Keratinocyte (primary cell): Measurements from ENCODE around the gene EVC. TPM values are rescaled to one million over a fixed set of nuclear protein-coding genes. Genes with fewer than 3 reads are reported as not detected.

Experiments
- DNase-seq: peaks from one replicate; pipeline ENCODE4 v3.0.0-alpha.2; 2011; ENCODE audit warnings: low read depth, missing footprints, low spot score
- FAIRE-seq: peaks from 2 replicates; lab custom pipeline; 2011; peaks lifted over from hg19 to GRCh38; lab: Jason Lieb, UNC
- H2AFZ ChIP-seq: 2 replicates; pipeline ENCODE4 v1.6.0; 2012; ENCODE audit warnings: low read length, control low read depth, inconsistent platforms; ENCODE audit not compliant: control insufficient read depth
- H3K27ac ChIP-seq: 2 replicates; pipeline ENCODE4 v1.5.1; 2011; ENCODE audit warnings: low read length; ENCODE audit not compliant: control insufficient read depth, insufficient read depth
- H3K27me3 ChIP-seq: 3 replicates; pipeline ENCODE4 v1.6.0; 2011; ENCODE audit warnings: low read length; ENCODE audit not compliant: control insufficient read depth, insufficient read depth; ENCODE audit errors: extremely low read depth
- H3K36me3 ChIP-seq, 2 experiments: 2 replicates in 1 of 2; 3 replicates in 1 of 2; pipeline ENCODE4 v1.5.1; 2011; ENCODE audit warnings: low read length in 2 of 2, mild to moderate bottlenecking in 1 of 2; ENCODE audit not compliant: control insufficient read depth in 2 of 2, insufficient read depth in 2 of 2; ENCODE audit errors: extremely low read depth in 1 of 2
- H3K4me1 ChIP-seq: 3 replicates; pipeline ENCODE4 v1.5.1; 2011; ENCODE audit warnings: low read length; ENCODE audit not compliant: control insufficient read depth, insufficient read depth; ENCODE audit errors: extremely low read depth
- H3K4me2 ChIP-seq: 3 replicates; pipeline ENCODE4 v1.6.0; 2011; ENCODE audit warnings: low read depth, low read length; ENCODE audit not compliant: control insufficient read depth, insufficient read depth; ENCODE audit errors: extremely low read depth
- H3K4me3 ChIP-seq, 3 experiments: fragments of 200-600 bp in 1 of 3; sonication (generic) in 1 of 3; 2 replicates in 2 of 3; 3 replicates in 1 of 3; pipeline ENCODE4 v1.5.1; 2011 to 2016; ENCODE audit warnings: low read length in 3 of 3, mild to moderate bottlenecking in 3 of 3, control low read depth in 2 of 3, inconsistent platforms in 1 of 3, low read depth in 1 of 3, mixed read lengths in 1 of 3, mixed run types in 1 of 3, moderate library complexity in 1 of 3; ENCODE audit not compliant: control insufficient read depth in 2 of 3, insufficient read depth in 2 of 3; ENCODE audit errors: extremely low read depth in 1 of 3
- H3K79me2 ChIP-seq: 2 replicates; pipeline ENCODE4 v1.6.0; 2012; ENCODE audit warnings: low read length; ENCODE audit not compliant: control insufficient read depth, insufficient read depth
- H3K9ac ChIP-seq: 3 replicates; pipeline ENCODE4 v1.6.0; 2011; ENCODE audit warnings: low read length; ENCODE audit not compliant: control insufficient read depth, insufficient read depth; ENCODE audit errors: extremely low read depth
- H3K9me1 ChIP-seq: 3 replicates; pipeline ENCODE4 v1.6.0; 2011; ENCODE audit warnings: low read length; ENCODE audit not compliant: control insufficient read depth, insufficient read depth; ENCODE audit errors: extremely low read depth
- H3K9me3 ChIP-seq: 2 replicates; pipeline ENCODE4 v1.5.1; 2012; ENCODE audit warnings: low read depth, low read length; ENCODE audit not compliant: control insufficient read depth
- H4K20me1 ChIP-seq: 3 replicates; pipeline ENCODE4 v1.6.0; 2011; ENCODE audit warnings: low read length; ENCODE audit not compliant: control insufficient read depth, insufficient read depth; ENCODE audit errors: extremely low read depth
- CTCF ChIP-seq, 3 experiments: IDR thresholded peaks in 1 of 3; conservative IDR thresholded peaks in 1 of 3; optimal IDR thresholded peaks in 1 of 3; 2 replicates in 2 of 3; 3 replicates in 1 of 3; pipeline versions ENCODE3 to v1.5.1; 2011; ENCODE audit warnings: low read length in 3 of 3, mild to moderate bottlenecking in 3 of 3, moderate library complexity in 2 of 3, control low read depth in 1 of 3, inconsistent platforms in 1 of 3; ENCODE audit not compliant: insufficient read depth in 2 of 3; ENCODE audit errors: extremely low read depth in 1 of 3
- EZH2 ChIP-seq: IDR thresholded peaks from one replicate; pipeline ENCODE4 v1.6.1; 2012; ENCODE audit warnings: inconsistent platforms, mild to moderate bottlenecking, low read length, moderate library complexity
- dilution Hi-C: fragments of 300-500 bp; cut with MboI; formaldehyde crosslinking; loops from one replicate; pipeline ENCODE4 v1.7.0; 2020; ENCODE audit warnings: low sequenced_read_pairs; ENCODE audit not compliant: extremely low pct_ligation_motif_present
- polyA plus RNA-seq, 5 experiments: library from polyadenylated mRNA; depleted of rRNA in 3 of 5; stranded (reverse) in 3 of 5; stranded (forward) in 1 of 5; unstranded in 1 of 5; fragments of >200 nt; gene quantifications; 1 replicate in 1 of 5; 2 replicates in 3 of 5; 3 replicates in 1 of 5; pipeline versions ENCODE4 v1.2.1 to v1.2.3, GENCODE V29; 2011 to 2012; ENCODE audit warnings: missing spikeins in 2 of 5, low read depth in 1 of 5, low replicate concordance in 1 of 5

The EVC gene
- polyA plus RNA-seq, 1 donor (not counting 4 experiments of a cell fraction or from before 2014, with no cell fraction given): 7.3 TPM

GRCh38 chr4:5732158-5732557 lies 21.2 kb downstream of the EVC start:
- H4K20me1 ChIP-seq: peaks cover 6% of the 10 kb centered on the region
- H3K4me3 ChIP-seq: no peak overlapping the region
- no peak overlapping the region for H2AFZ ChIP-seq
- peaks cover 47 to 54% of the 10 kb centered on the region in 2 experiments for H3K36me3 ChIP-seq
- H3K27ac ChIP-seq: no peak overlapping the region
- dilution Hi-C loops: no loop called here
- H3K27me3 ChIP-seq: no peaks in the 10 kb centered on the region
- H3K4me2 ChIP-seq: no peak overlapping the region
- no peak overlapping the region for H3K9ac ChIP-seq
- peaks cover 15% of the 10 kb centered on the region for H3K79me2 ChIP-seq
- FAIRE-seq (no peak), DNase-seq (no peak)
- no peak for TF ChIP-seq CTCF (optimal IDR thresholded peaks at IDR 0.05 in 1 of 3, IDR thresholded peaks at IDR 0.05 in 1 of 3, conservative IDR thresholded peaks at IDR 0.05 in 1 of 3; ENCODE audit: extremely low read depth in 1 of 3, insufficient read depth in 2 of 3, low read length in 3 of 3)
- TF ChIP-seq EZH2: no peak
- H3K9me3 ChIP-seq: no peaks in the 10 kb centered on the region
- no peaks in the 10 kb centered on the region for H3K9me1 ChIP-seq
- H3K4me1 ChIP-seq: no peaks in the 10 kb centered on the region

- Histone ChIP-seq H4K20me1 (peaks cover 4% of the 10 kb centered on the region), H3K79me2 (peaks cover 2% of the 10 kb centered on the region), H3K9me1 (no peaks in the 10 kb centered on the region), H3K27me3 (no peaks in the 10 kb centered on the region), H3K9ac (no peak overlapping the region), H3K9me3 (no peaks in the 10 kb centered on the region), H2AFZ (no peak overlapping the region), H3K4me2 (no peak overlapping the region), H3K4me3 (no peak overlapping the region), H3K4me1 (no peaks in the 10 kb centered on the region), H3K36me3 (peaks cover 41 to 47% of the 10 kb centered on the region in 2 experiments), H3K27ac (no peak overlapping the region)
- DNase-seq (no peak), FAIRE-seq (no peak)
- dilution Hi-C loops: no loop called here
- TF ChIP-seq EZH2: no peak
- no peak for TF ChIP-seq CTCF (optimal IDR thresholded peaks at IDR 0.05 in 1 of 3, IDR thresholded peaks at IDR 0.05 in 1 of 3, conservative IDR thresholded peaks at IDR 0.05 in 1 of 3; ENCODE audit: extremely low read depth in 1 of 3, insufficient read depth in 2 of 3, low read length in 3 of 3)
Measured at GRCh38 chr4:5734853-5735252, 23.9 kb downstream of the EVC start.
